ENCODE results near the gene ZFR.
"Not testable (repeated sequence)": the region's sequence is repeated elsewhere in the genome, so short reads cannot be mapped to it uniquely, and the experiment has no call there.

The ZFR gene

DNA sequence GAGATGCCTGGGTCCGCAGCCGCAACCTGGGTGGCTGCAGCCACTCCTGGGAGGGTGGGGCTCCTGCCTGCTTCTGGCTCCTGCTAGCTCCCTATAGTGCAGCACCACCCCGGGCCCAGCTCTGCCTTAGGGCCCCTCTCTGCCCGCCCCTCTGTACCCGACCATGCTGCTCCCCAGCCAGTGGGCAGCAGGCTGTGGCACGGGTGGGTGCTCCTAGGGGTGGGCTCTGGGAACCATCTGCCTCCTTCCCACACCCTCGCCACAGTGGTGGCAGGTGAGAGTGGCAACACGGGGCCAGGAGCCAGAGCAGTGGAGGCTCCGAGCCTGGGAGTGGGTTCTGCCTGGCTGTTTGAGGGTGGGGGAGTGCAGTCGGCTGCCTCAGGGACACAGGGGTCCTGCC, 124.0 kb downstream of the ZFR start:
- H3K27ac Mint-ChIP-seq = no peak overlapping the region
- no peaks in the 10 kb centered on the region for H3K27me3 Mint-ChIP-seq
- peaks cover 5% of the 10 kb centered on the region for H3K36me3 Mint-ChIP-seq (ENCODE audit: low read depth)
- H3K4me3 Mint-ChIP-seq = no peak overlapping the region
- peaks cover 6% of the 10 kb centered on the region for H3K9me3 Mint-ChIP-seq
- DNase-seq = no peak
- H3K4me1 Mint-ChIP-seq = peaks cover 2% of the 10 kb centered on the region
- no peak for ATAC-seq

DNA sequence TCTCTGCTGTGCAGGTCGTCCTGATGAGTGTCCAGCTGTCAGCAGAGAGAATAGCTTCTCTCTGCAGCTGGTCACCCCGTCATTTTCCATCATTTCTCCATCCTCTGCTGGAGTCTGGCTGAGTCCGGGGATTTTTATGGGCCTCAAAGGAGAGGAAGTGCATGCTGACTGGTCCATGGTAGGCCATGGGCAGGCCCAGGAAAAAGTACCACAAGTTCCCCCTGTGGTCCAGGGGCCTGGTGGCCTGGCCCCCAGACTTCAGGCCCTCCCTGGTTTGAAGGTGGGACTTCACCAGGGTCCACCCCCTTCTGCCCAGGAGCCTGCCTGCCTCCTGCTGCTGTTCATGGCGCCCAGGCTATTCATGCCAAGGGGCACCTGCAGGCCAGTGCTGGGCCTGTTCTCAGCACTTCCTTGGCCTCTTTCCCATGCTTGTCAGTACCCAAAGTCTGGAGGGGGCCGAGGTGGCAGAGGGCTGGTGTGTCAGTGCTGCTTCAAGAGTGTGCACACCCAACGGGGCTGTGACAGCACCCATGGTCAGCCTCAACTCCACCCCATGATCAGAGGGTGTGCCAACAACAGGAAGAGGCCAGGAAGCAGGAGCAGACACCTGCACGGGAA, 124.5 kb downstream of the ZFR start:
- Mint-ChIP-seq H3K36me3 (ENCODE audit: low read depth) (peaks cover 5% of the 10 kb centered on the region), H3K4me3 (no peak overlapping the region), H3K27ac (no peak overlapping the region), H3K9me3 (peaks cover 6% of the 10 kb centered on the region), H3K4me1 (peaks cover 2% of the 10 kb centered on the region), H3K27me3 (no peaks in the 10 kb centered on the region)
- DNase-seq (no peak), ATAC-seq (no peak)

DNA sequence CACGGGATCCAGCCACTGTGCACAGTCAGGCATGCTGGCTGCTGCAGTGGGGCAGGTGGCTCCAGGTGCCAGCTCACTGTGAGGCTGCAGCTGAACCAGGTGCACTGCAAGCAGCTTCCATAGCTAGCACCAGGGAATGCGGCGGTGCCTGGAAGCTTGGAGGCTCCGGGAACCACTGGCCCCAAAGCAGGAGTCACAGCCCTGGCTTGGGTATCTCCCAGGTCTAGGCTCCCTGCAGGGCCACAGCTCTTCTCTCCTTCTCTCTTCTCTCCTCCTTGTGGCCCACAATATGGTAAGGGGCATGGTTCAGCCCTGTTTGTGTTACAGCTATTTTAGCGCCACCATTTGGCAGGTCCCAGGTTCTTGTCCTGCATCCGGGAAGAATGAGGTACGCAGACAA, 125.1 kb downstream of the ZFR start:
- no peaks in the 10 kb centered on the region for H3K27me3 Mint-ChIP-seq
- no peak for DNase-seq
- no peak overlapping the region for H3K4me3 Mint-ChIP-seq
- no peak overlapping the region for H3K27ac Mint-ChIP-seq
- H3K9me3 Mint-ChIP-seq = peaks cover 6% of the 10 kb centered on the region
- ATAC-seq = no peak
- H3K4me1 Mint-ChIP-seq = peaks cover 5% of the 10 kb centered on the region
- peaks cover 5% of the 10 kb centered on the region for H3K36me3 Mint-ChIP-seq (ENCODE audit: low read depth)

GRCh38 chr5:32317041-32317440, 127.5 kb downstream of the ZFR start:
- Mint-ChIP-seq H3K27me3 (peaks cover 2% of the 10 kb centered on the region), H3K4me1 (peaks cover 9% of the 10 kb centered on the region), H3K36me3 (ENCODE audit: low read depth) (peaks cover 5% of the 10 kb centered on the region), H3K27ac (no peak overlapping the region), H3K9me3 (peaks cover 6% of the 10 kb centered on the region), H3K4me3 (no peak overlapping the region)
- no peak for ATAC-seq
- no peak for DNase-seq

DNA sequence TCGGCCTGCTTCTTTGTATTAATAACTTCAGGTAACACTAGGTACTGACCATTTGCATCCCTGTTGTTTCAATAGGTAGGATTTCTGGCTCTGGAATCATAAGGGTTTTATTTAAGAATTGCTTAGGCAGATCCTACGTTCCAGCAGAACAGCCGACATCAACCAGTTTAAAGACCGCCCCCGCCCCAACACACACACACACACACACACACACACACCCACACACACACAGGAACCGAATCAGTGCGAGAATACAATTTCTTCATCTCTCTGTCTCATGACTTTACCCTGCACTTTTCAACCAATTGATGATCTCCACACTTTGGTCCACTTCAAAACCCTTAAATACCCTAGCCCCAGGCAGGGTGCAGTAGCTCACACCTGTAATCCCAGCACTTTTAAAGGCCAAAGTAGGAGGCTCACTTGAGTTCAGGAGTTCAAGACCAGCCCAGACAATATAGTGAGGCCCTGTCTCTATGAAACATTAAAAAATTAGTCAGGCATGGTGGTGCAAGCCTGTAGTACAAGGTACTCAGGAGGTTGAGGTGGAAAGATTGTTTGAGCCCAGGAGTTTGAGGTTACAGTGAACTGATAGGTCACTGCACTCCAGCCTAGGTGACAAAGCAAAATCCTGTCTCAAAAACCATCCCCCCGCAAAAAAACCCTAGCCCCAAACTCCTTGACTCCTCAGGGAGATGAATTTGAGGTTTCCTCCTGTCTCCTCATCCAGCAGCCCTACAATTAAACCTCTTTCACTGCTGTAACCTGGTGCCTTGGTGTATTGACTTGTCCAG, 129.1 kb downstream of the ZFR start:
- DNase-seq (no peak), ATAC-seq (no peak)
- Mint-ChIP-seq H3K4me1 (peaks cover 24% of the 10 kb centered on the region), H3K36me3 (ENCODE audit: low read depth) (peaks cover 2% of the 10 kb centered on the region), H3K9me3 (no peaks in the 10 kb centered on the region), H3K27me3 (peaks cover 2% of the 10 kb centered on the region), H3K4me3 (no peak overlapping the region), H3K27ac (no peak overlapping the region)

DNA sequence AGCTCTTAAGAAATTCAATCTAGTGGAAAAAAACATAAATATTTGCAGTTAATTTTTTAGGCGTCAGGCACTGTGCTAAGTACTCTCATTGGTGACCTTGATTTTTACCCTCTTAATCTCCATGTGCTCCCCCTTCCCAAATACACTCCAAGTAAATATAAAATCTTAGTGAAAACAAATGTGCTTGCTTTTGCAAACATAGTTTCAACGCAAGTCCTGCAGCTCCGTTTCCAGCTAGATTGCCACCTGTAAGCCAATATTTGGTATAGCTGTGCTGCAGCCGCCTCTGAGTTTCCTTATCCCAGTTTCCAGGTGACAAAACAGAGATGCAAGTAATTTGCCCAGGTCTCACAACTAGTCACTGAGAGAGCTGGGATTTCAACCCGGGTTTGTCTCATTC, 129.9 kb downstream of the ZFR start:
- Mint-ChIP-seq H3K27ac (peak overlapping the region; percentile 14), H3K27me3 (peaks cover 2% of the 10 kb centered on the region), H3K4me3 (peak overlapping the region; percentile 92), H3K36me3 (ENCODE audit: low read depth) (peaks cover 6% of the 10 kb centered on the region), H3K4me1 (peaks cover 30% of the 10 kb centered on the region), H3K9me3 (no peaks in the 10 kb centered on the region)
- ATAC-seq (no peak), DNase-seq (no peak)

GRCh38 chr5:32314152-32314488, 130.4 kb downstream of the ZFR start:
- not testable (repeated sequence) for ATAC-seq; H3K9me3 Mint-ChIP-seq; H3K36me3 Mint-ChIP-seq (ENCODE audit: low read depth); H3K27me3 Mint-ChIP-seq; DNase-seq
- Mint-ChIP-seq H3K4me3 (peak overlapping the region; percentile 92), H3K27ac (peak overlapping the region; percentile 14), H3K4me1 (peaks cover 35% of the 10 kb centered on the region)

DNA sequence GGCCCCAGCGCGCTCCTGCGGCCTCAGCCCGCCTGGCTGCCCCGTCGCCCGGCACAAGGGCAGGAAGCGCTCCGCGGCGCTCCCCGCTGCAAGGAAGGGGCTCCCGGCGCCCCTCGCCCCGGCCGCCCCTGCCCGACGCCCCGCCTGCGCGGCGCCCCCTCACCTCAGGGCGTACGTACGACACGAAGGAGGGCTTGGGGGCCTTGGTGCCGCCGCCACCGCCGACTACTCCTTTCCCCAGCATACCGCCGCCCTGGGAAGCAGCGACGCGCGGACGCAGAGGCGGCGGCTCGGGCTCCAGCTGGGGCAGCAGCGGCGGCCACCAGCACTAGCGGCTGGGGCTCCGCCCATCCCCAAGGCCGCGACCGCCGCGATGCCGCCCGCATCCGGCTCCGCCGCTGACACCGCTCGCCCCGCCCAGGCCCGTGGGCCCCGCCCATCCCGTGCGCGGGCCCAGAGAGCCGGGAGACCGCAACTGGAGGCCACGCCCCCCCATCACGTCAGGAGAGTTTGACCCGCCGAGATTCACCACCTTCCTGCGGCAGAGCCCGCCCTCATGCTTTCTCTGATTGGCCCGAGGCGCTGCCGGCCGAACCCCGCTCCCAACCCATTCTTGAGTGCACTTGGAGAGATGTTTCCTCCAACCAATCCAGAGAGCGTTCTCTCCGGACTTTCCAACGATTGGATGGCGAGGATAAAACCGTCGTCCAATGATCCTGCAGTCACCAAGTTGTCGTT, 131.8 kb downstream of the ZFR start, which contains the start of gene MTMR12:
Gene MTMR12, minus strand, starts transcription at position 345 of the 738 bp plus-strand sequence. Its CDS starts 101 bp downstream, at position 244.
- peak; percentile 100 for DNase-seq
- Mint-ChIP-seq H3K9me3 (no peaks in the 10 kb centered on the region), H3K4me1 (peaks cover 43% of the 10 kb centered on the region), H3K36me3 (ENCODE audit: low read depth) (peaks cover 10% of the 10 kb centered on the region), H3K4me3 (peak within 1 kb of the TSS; percentile 92), H3K27me3 (peaks cover 2% of the 10 kb centered on the region), H3K27ac (peak within 1 kb of the TSS; percentile 94)
- ATAC-seq = peak; percentile 96

DNA sequence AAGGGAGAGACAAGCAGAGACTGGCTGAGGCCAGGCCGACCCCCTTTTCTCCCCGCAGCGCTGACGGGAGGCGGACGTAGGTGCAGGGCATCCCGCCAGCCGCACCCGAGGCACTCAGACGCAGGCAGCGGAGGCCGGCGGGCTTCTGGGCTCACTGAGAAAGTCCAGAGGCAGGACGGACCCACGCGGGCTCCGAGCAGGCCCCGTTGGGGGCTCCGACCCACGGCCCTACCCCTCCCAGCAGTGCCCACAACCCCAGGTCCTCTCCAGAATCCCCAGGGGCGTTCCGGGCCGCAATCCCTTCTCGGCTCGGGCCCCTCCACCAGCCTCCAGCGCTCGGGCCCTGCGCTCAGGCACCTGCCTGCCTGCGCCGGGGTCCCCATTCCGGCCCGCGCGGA, 132.3 kb downstream of the ZFR start:
- Mint-ChIP-seq H3K4me1 (peaks cover 43% of the 10 kb centered on the region), H3K4me3 (peak overlapping the region; percentile 92), H3K9me3 (no peaks in the 10 kb centered on the region), H3K27me3 (peaks cover 2% of the 10 kb centered on the region), H3K27ac (peak overlapping the region; percentile 85), H3K36me3 (ENCODE audit: low read depth) (peaks cover 13% of the 10 kb centered on the region)
- ATAC-seq = peak; percentile 11
- peak; percentile 63 for DNase-seq

- no peak for DNase-seq
Measured at GRCh38 chr5:32311404-32312196, 132.9 kb downstream of the ZFR start.

GRCh38 chr5:32309761-32310160, 134.8 kb downstream of the ZFR start:
- ATAC-seq = no peak
- Mint-ChIP-seq H3K36me3 (ENCODE audit: low read depth) (peaks cover 13% of the 10 kb centered on the region), H3K4me1 (peaks cover 50% of the 10 kb centered on the region), H3K27ac (no peak overlapping the region), H3K9me3 (no peaks in the 10 kb centered on the region), H3K27me3 (peaks cover 2% of the 10 kb centered on the region), H3K4me3 (no peak overlapping the region)
- DNase-seq = no peak

More at GRCh38 chr5:32311404-32312196, 132.9 kb downstream of the ZFR start:
- peak overlapping the region; percentile 92 for H3K4me3 Mint-ChIP-seq
- peak overlapping the region; percentile 85 for H3K27ac Mint-ChIP-seq
- no peak for ATAC-seq
- peaks cover 2% of the 10 kb centered on the region for H3K27me3 Mint-ChIP-seq
- no peaks in the 10 kb centered on the region for H3K9me3 Mint-ChIP-seq
- peaks cover 41% of the 10 kb centered on the region for H3K4me1 Mint-ChIP-seq
- peaks cover 13% of the 10 kb centered on the region for H3K36me3 Mint-ChIP-seq (ENCODE audit: low read depth)

DNA sequence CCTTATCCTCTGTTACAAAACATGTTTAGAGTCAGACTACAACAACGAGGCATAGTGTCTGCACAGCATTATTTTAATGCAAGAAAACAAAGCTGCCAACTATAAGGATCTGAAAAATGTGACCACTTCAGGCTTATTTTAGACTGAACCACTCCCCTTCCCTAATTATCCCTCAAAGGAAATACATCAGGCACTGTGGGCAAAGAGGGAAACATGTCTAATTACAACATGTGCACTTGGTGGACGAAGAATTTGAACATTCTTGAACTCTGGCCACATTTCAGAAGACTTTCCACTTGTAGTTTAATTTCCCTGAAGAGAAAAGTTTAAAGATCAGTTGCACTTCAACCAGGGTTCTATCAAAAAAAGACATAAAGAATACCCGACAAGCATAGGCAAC, 135.6 kb downstream of the ZFR start:
- H3K4me3 Mint-ChIP-seq = no peak overlapping the region
- peaks cover 54% of the 10 kb centered on the region for H3K4me1 Mint-ChIP-seq
- peaks cover 13% of the 10 kb centered on the region for H3K36me3 Mint-ChIP-seq (ENCODE audit: low read depth)
- no peak for DNase-seq
- peaks cover 2% of the 10 kb centered on the region for H3K27me3 Mint-ChIP-seq
- H3K9me3 Mint-ChIP-seq = no peaks in the 10 kb centered on the region
- ATAC-seq = no peak
- no peak overlapping the region for H3K27ac Mint-ChIP-seq

DNA sequence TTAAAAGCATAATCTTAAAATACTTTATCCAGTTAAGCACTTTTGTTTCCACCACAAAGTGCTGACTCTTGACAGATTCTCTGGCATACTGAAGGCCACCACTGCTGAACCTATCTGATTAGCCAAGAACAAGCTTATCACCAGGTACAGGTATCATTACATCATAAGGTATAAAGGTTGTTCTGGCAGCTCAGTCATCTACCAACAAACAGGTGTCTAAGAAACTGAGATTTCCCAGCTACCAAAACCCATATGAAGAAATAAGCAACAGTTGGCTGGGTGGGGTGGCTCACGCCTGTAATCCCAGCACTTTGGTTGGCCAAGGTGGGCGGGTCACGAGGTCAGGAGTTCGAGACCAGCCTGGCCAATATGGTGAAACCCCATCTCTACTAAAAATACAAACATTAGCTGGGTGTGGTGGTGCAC, 136.8 kb downstream of the ZFR start:
- no peak overlapping the region for H3K4me3 Mint-ChIP-seq
- no peak overlapping the region for H3K27ac Mint-ChIP-seq
- ATAC-seq (no peak), DNase-seq (no peak)
- H3K9me3 Mint-ChIP-seq = no peaks in the 10 kb centered on the region
- H3K27me3 Mint-ChIP-seq = no peaks in the 10 kb centered on the region
- peaks cover 62% of the 10 kb centered on the region for H3K4me1 Mint-ChIP-seq
- peaks cover 13% of the 10 kb centered on the region for H3K36me3 Mint-ChIP-seq (ENCODE audit: low read depth)

- H3K4me3 Mint-ChIP-seq = no peak overlapping the region
Measured at GRCh38 chr5:32304622-32305021, 139.9 kb downstream of the ZFR start.

More at GRCh38 chr5:32304622-32305021, 139.9 kb downstream of the ZFR start:
- no peaks in the 10 kb centered on the region for H3K27me3 Mint-ChIP-seq
- no peak overlapping the region for H3K27ac Mint-ChIP-seq
- no peaks in the 10 kb centered on the region for H3K9me3 Mint-ChIP-seq
- no peak for DNase-seq
- ATAC-seq = no peak
- H3K4me1 Mint-ChIP-seq = peaks cover 56% of the 10 kb centered on the region
- peaks cover 7% of the 10 kb centered on the region for H3K36me3 Mint-ChIP-seq (ENCODE audit: low read depth)

Measured in activated naive CD8-positive, alpha-beta T cell treated with anti-CD3 and anti-CD28 coated beads, Interleukin-2, amount 50 U/mL, for 24 hours (primary cell).